Activated CD4-positive, alpha-beta T cell treated with anti-CD3 and anti-CD28 coated beads, Interleukin-2, amount 10 ng/mL, durations not matched to agents 7 days and 5 days (primary cell): ENCODE data around the gene PTPRO. TPM values are rescaled to one million over a fixed set of nuclear protein-coding genes. Genes with fewer than 3 reads are reported as not detected.

Source experiments
- CTCF ChIA-PET: fragments of 350-600 bp; sonication (Branson Sonifier 250); formaldehyde crosslinking; loops from one replicate; lab custom pipeline; 2021; ENCODE audit warnings: antibody characterized with exemption; lab: Charles Lee
- POLR2A ChIA-PET: fragments of 350-600 bp; sonication (Branson Sonifier 250); formaldehyde crosslinking; loops from one replicate; lab custom pipeline; 2021; ENCODE audit warnings: antibody characterized with exemption; lab: Charles Lee
- DNase-seq: peaks from one replicate; pipeline ENCODE4 v3.0.0-alpha.2; 2020
- H3K27ac Mint-ChIP-seq: one replicate; pipeline ENCODE4 v1.8.0; 2021; ENCODE audit warnings: mild to moderate bottlenecking, moderate library complexity, mixed read lengths
- H3K27me3 Mint-ChIP-seq: one replicate; pipeline ENCODE4 v1.8.0; 2021; ENCODE audit warnings: mixed read lengths
- H3K36me3 Mint-ChIP-seq: one replicate; pipeline ENCODE4 v1.8.0; 2021; ENCODE audit warnings: low read depth, mixed read lengths
- H3K4me1 Mint-ChIP-seq: one replicate; pipeline ENCODE4 v1.8.0; 2021; ENCODE audit warnings: mixed read lengths
- H3K4me3 Mint-ChIP-seq: one replicate; pipeline ENCODE4 v1.8.0; 2021; ENCODE audit warnings: mild to moderate bottlenecking, moderate library complexity, mixed read lengths
- H3K9me3 Mint-ChIP-seq: one replicate; pipeline ENCODE4 v1.8.0; 2021; ENCODE audit warnings: mixed read lengths
- total RNA-seq, 2 experiments: library from RNA; stranded (reverse); gene quantifications; one replicate each; pipeline ENCODE4 v1.2.3, GENCODE V29; 2021

PTPRO gene
- total RNA-seq, 2 experiments from 2014 or later: 7.7 to 10.2 TPM

GRCh38 chr12:15522574-15523187 lies 200.4 kb downstream of the PTPRO start:
- Mint-ChIP-seq H3K4me1 (peaks cover 5% of the 10 kb centered on the region), H3K27ac (no peak overlapping the region), H3K4me3 (no peak overlapping the region), H3K9me3 (no peaks in the 10 kb centered on the region), H3K27me3 (peaks cover 31% of the 10 kb centered on the region), H3K36me3 (no peaks in the 10 kb centered on the region)
- DNase-seq: no peak
- POLR2A ChIA-PET: no interaction called here
- CTCF ChIA-PET: interaction anchor here (0.7 to 1.2 kb wide), 4 partner anchors 26 to 74 kb away, joined by 3 to 5 read pairs (median 3); no protein-coding TSS in a partner anchor

GRCh38 chr12:15525441-15525840 lies 203.1 kb downstream of the PTPRO start:
- no peak overlapping the region for H3K27ac Mint-ChIP-seq
- no peak for DNase-seq
- H3K4me3 Mint-ChIP-seq: no peak overlapping the region
- ChIA-PET CTCF (interaction anchor here (0.7 to 1.5 kb wide), 2 partner anchors 59 to 1013 kb away, joined by 3 to 5 read pairs; no protein-coding TSS in a partner anchor), POLR2A (no interaction called here)
- no peaks in the 10 kb centered on the region for H3K36me3 Mint-ChIP-seq
- peaks cover 25% of the 10 kb centered on the region for H3K27me3 Mint-ChIP-seq
- peaks cover 4% of the 10 kb centered on the region for H3K9me3 Mint-ChIP-seq
- peaks cover 5% of the 10 kb centered on the region for H3K4me1 Mint-ChIP-seq

- Mint-ChIP-seq H3K4me1 (peaks cover 3% of the 10 kb centered on the region), H3K4me3 (no peak overlapping the region), H3K9me3 (peaks cover 4% of the 10 kb centered on the region), H3K27me3 (peaks cover 25% of the 10 kb centered on the region), H3K27ac (no peak overlapping the region), H3K36me3 (no peaks in the 10 kb centered on the region)
- CTCF ChIA-PET: interaction anchor here (0.7 to 1.5 kb wide), 2 partner anchors 58 to 1013 kb away, joined by 3 to 5 read pairs; no protein-coding TSS in a partner anchor
- DNase-seq: no peak
- POLR2A ChIA-PET: no interaction called here
Observed at GRCh38 chr12:15526033-15526432, 203.7 kb downstream of the PTPRO start.

GRCh38 chr12:15527201-15528080 lies 205.1 kb downstream of the PTPRO start:
- H3K4me1 Mint-ChIP-seq: peaks cover 3% of the 10 kb centered on the region
- H3K9me3 Mint-ChIP-seq: peaks cover 4% of the 10 kb centered on the region
- no peak for DNase-seq
- peaks cover 18% of the 10 kb centered on the region for H3K27me3 Mint-ChIP-seq
- ChIA-PET POLR2A (no interaction called here), CTCF (interaction anchor here (0.5 to 1.3 kb wide), 3 partner anchors 57 to 1329 kb away, joined by 3 to 7 read pairs (median 3); no protein-coding TSS in a partner anchor)
- no peak overlapping the region for H3K27ac Mint-ChIP-seq
- no peak overlapping the region for H3K4me3 Mint-ChIP-seq
- no peaks in the 10 kb centered on the region for H3K36me3 Mint-ChIP-seq

GRCh38 chr12:15528666-15529065 lies 206.4 kb downstream of the PTPRO start:
- POLR2A ChIA-PET: no interaction called here
- Mint-ChIP-seq H3K27me3 (peaks cover 15% of the 10 kb centered on the region), H3K4me1 (peaks cover 3% of the 10 kb centered on the region), H3K4me3 (no peak overlapping the region), H3K36me3 (no peaks in the 10 kb centered on the region), H3K9me3 (peaks cover 4% of the 10 kb centered on the region), H3K27ac (no peak overlapping the region)
- CTCF ChIA-PET: interaction anchor here (0.6 to 1.2 kb wide), 3 partner anchors 14 to 342 kb away, joined by 3 to 4 read pairs (median 3); no protein-coding TSS in a partner anchor
- no peak for DNase-seq

GRCh38 chr12:15530361-15530760 lies 208.1 kb downstream of the PTPRO start:
- no peak for DNase-seq
- POLR2A ChIA-PET: no interaction called here
- Mint-ChIP-seq H3K4me3 (no peak overlapping the region), H3K27ac (no peak overlapping the region), H3K4me1 (peaks cover 3% of the 10 kb centered on the region), H3K9me3 (peaks cover 4% of the 10 kb centered on the region), H3K36me3 (no peaks in the 10 kb centered on the region), H3K27me3 (peaks cover 12% of the 10 kb centered on the region)
- CTCF ChIA-PET: no interaction called here

- Mint-ChIP-seq H3K9me3 (peaks cover 4% of the 10 kb centered on the region), H3K4me1 (no peaks in the 10 kb centered on the region), H3K4me3 (no peak overlapping the region), H3K36me3 (no peaks in the 10 kb centered on the region), H3K27ac (no peak overlapping the region), H3K27me3 (peaks cover 12% of the 10 kb centered on the region)
- POLR2A ChIA-PET: interaction anchor here (1.1 kb wide), 1 partner anchor 52 kb away, joined by 4 read pairs; no protein-coding TSS in a partner anchor
- DNase-seq: peak; percentile 71
- CTCF ChIA-PET: interaction anchor here (0.6 to 5.7 kb wide), 22 partner anchors 10 to 1134 kb away, joined by 3 to 88 read pairs (median 4); no protein-coding TSS in a partner anchor
Observed at GRCh38 chr12:15532364-15532977, 210.2 kb downstream of the PTPRO start.

- Mint-ChIP-seq H3K27me3 (peaks cover 8% of the 10 kb centered on the region), H3K36me3 (peaks cover 3% of the 10 kb centered on the region), H3K9me3 (no peaks in the 10 kb centered on the region), H3K4me3 (peak overlapping the region; percentile 54), H3K27ac (no peak overlapping the region), H3K4me1 (peaks cover 3% of the 10 kb centered on the region)
- POLR2A ChIA-PET: no interaction called here
- peak; percentile 59 for DNase-seq
- CTCF ChIA-PET: interaction anchor here (0.9 to 5.7 kb wide), 9 partner anchors 12 to 258 kb away, joined by 3 to 88 read pairs (median 4); no protein-coding TSS in a partner anchor
Observed at GRCh38 chr12:15534322-15534721, 212.0 kb downstream of the PTPRO start.

- Mint-ChIP-seq H3K36me3 (peaks cover 3% of the 10 kb centered on the region), H3K4me1 (peaks cover 3% of the 10 kb centered on the region), H3K9me3 (no peaks in the 10 kb centered on the region), H3K27ac (no peak overlapping the region), H3K4me3 (no peak overlapping the region), H3K27me3 (peaks cover 8% of the 10 kb centered on the region)
- CTCF ChIA-PET: interaction anchor here (1.0 to 5.7 kb wide), 8 partner anchors 11 to 258 kb away, joined by 3 to 88 read pairs (median 4); no protein-coding TSS in a partner anchor
- no peak for DNase-seq
- POLR2A ChIA-PET: no interaction called here
Observed at GRCh38 chr12:15534874-15535273, 212.6 kb downstream of the PTPRO start.

- POLR2A ChIA-PET: no interaction called here
- H3K36me3 Mint-ChIP-seq: peaks cover 3% of the 10 kb centered on the region
Observed at GRCh38 chr12:15535352-15535781, 213.1 kb downstream of the PTPRO start.

GRCh38 chr12:15536446-15536845 lies 214.1 kb downstream of the PTPRO start:
- Mint-ChIP-seq H3K4me3 (no peak overlapping the region), H3K4me1 (peaks cover 3% of the 10 kb centered on the region), H3K9me3 (no peaks in the 10 kb centered on the region), H3K36me3 (peaks cover 5% of the 10 kb centered on the region), H3K27ac (no peak overlapping the region), H3K27me3 (no peaks in the 10 kb centered on the region)
- CTCF ChIA-PET: interaction anchor here (5.7 kb wide), 1 partner anchor 49 kb away, joined by 88 read pairs; no protein-coding TSS in a partner anchor
- POLR2A ChIA-PET: no interaction called here
- DNase-seq: no peak

More at GRCh38 chr12:15535352-15535781, 213.1 kb downstream of the PTPRO start:
- H3K4me1 Mint-ChIP-seq: peaks cover 3% of the 10 kb centered on the region
- peaks cover 5% of the 10 kb centered on the region for H3K27me3 Mint-ChIP-seq
- CTCF ChIA-PET: interaction anchor here (1.4 to 5.7 kb wide), 4 partner anchors 11 to 50 kb away, joined by 5 to 88 read pairs (median 8); no protein-coding TSS in a partner anchor
- DNase-seq: no peak
- no peak overlapping the region for H3K4me3 Mint-ChIP-seq
- no peak overlapping the region for H3K27ac Mint-ChIP-seq
- H3K9me3 Mint-ChIP-seq: no peaks in the 10 kb centered on the region

GRCh38 chr12:15538881-15539280 lies 216.6 kb downstream of the PTPRO start:
- H3K4me1 Mint-ChIP-seq: peaks cover 13% of the 10 kb centered on the region
- peaks cover 3% of the 10 kb centered on the region for H3K9me3 Mint-ChIP-seq
- H3K27ac Mint-ChIP-seq: no peak overlapping the region
- peaks cover 12% of the 10 kb centered on the region for H3K36me3 Mint-ChIP-seq
- CTCF ChIA-PET: interaction anchor here (1.0 kb wide), 1 partner anchor 46 kb away, joined by 3 read pairs; no protein-coding TSS in a partner anchor
- H3K27me3 Mint-ChIP-seq: no peaks in the 10 kb centered on the region
- no peak for DNase-seq
- H3K4me3 Mint-ChIP-seq: no peak overlapping the region
- POLR2A ChIA-PET: no interaction called here
